HG03342 (cell line): Measurements from ENCODE around the gene GPR87.
A peak's percentile ranks its signal among the peaks of the same experiment; 100 is the strongest.

Experiments used
- ATAC-seq: cut with Tn5 transposase; IDR thresholded peaks from one replicate; pipeline ENCODE4 v1.9.1; 2021; ENCODE audit warnings: mild to moderate bottlenecking, moderate library complexity; ENCODE audit not compliant: unreplicated experiment

GPR87 gene, protein sequence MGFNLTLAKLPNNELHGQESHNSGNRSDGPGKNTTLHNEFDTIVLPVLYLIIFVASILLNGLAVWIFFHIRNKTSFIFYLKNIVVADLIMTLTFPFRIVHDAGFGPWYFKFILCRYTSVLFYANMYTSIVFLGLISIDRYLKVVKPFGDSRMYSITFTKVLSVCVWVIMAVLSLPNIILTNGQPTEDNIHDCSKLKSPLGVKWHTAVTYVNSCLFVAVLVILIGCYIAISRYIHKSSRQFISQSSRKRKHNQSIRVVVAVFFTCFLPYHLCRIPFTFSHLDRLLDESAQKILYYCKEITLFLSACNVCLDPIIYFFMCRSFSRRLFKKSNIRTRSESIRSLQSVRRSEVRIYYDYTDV

DNA sequence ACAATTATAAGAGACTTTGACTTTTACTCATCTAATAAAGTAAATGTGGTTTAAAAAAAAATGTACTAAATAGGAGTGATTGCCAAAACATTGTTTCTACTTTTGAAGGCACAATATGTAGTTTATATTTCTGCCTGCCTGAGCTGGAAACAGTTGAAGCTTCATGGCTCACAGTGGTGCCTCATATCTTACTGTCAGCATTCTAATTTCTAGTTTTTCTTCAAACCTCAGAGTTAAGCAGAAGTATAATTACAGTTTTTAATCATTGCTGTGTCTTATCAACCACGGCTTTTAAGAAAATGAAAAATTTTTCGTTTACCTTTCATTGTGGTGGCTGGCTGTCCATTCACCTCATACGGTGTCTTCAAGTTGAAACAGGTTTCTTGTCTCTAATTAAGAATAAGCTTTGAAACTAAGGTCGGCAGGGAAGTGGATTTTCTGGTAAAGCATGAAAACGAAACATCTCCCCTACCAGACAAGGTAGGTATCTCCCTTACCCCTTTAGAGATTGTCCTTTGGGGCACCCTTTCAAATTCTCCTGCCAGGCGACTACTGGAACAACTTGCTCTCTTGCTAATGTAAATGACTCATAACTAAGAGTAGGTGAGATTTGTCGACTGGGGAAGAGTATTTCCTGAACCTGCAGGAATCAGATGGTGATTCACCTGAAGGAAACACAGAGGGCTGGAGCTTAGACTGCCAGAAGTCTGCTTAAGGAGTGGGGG is at the start of gene GPR87:
GPR87 (minus strand) TSS at position 554 of the 725 bp plus-strand sequence. CDS start 16,720 bp downstream, outside the sequence.
- no peak for ATAC-seq

DNA sequence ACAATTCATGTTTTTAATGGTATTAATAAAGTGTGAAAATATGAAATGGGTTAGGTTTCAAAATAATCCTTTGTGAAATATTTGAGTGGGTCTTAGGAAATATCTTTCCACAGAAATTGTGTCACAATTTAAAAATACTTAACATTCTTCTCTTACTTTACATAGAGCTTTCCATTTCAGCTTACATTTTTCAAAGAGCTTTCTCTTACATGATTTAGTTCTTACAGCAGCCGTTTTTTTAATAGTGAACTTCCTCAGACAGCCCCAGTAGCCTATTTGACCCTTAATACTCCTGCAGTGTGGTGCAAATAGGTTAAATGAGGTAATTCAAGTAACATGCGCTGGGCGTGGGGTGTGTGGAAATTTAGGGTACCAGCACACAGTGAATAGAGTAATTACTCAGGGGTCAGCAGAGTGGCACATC is 46.1 kb upstream of the GPR87 start:
- no peak for ATAC-seq

DNA sequence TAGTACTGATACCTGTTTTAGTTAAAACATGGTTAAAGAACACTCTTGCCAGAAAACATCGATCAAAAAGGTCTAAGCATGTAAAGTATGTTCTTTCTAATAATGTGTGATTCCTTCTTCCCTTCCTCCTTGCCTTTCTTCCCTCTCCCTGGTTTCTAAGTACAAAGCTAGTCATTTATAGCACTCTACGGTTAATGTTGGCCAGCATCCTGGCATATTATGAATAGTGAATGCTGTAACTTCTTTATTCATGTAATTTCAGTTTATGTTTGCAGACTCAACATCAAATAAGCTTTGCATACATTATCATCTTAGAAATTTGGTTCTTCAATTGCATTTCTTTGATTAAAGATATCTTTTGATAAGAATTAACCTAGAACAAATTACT is 40.8 kb upstream of the GPR87 start:
- ATAC-seq = no peak

DNA sequence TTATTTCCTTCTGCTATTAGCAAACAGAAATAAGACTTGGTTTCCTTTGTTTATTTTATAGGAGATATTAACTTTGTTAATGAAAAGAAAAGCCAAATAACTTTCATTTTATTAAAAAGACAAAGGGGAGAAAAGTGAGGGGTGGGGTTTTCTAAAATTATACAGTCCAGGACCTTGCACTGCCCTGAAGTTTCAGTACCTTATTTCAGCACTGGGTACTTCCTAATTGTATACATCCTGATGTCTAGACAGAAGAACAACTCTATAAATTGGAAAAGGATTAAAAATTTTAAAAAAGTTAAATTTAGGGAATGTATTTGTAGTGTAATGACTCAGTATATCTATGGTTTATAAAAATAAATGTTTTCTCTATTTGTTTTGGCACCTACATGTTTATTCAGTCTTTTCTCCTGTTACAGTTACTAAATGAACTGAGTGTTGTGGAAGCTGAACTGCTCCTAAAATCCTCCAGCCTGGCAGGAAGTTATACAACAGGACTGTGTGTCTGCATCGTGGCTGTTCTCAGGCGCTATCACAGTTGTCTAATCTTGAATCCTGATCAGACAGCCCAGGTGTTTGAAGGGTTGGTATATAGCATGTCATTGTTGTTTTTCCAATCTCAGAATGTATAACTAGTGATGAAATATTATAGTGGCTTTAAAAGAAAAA is 40.3 kb upstream of the GPR87 start:
- no peak for ATAC-seq

DNA sequence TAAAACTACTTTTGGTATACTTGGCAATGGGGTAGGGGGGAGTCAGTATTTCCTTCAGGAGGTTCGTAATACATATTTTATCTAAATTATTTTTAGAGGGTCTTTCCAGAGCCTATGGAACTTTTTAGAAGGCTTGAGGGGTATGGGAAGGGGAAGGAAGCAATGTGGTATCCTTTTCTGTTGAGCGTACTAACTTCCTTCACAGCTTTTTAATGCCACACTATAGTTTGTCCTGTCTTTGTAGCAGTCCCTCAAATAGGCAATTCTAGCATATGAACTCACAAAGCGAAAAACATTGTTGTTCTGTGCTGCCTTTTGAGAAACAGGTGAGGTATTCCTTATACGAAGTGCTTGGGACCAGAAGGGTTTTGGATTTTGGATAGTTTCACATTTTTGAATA is 35.0 kb upstream of the GPR87 start:
- peak; percentile 27 for ATAC-seq

DNA sequence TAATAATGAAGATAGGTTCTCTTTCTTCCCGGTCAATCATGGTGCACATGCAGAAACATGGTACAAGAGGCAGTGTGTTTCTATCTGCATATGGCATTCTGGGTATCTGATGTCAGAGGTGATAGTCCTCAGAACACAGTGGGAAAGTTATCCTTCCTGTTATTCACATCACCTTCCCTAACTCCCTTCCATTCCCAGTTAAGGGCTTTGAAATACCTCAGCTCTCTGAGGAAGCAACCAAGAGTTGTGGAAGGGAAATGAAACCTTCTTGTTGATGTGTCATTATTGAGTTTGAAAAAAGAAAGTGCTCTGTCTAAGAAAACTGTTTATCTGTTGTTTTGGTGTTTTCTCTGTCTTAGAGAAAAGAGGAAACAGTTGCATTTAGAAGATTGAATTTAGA is 34.6 kb upstream of the GPR87 start:
- peak; percentile 93 for ATAC-seq

DNA sequence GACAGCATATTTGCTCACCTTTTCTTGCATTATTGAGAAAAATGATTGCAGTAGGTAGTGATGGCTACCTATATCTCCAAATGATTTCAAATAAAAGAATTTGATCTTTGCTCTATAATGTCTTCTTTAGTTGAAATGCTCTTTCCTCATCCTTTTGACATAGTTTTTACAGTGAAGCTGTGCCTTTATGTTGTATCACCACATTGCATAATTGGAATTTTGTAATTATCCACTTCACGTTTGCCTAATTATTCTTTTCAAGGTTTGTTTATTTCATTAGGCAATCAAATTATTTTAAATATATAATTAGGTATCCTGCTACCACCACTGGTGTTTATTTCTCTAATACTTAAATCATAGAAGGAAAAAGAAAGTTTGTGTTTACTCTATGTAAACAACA is 34.0 kb upstream of the GPR87 start:
- no peak for ATAC-seq

DNA sequence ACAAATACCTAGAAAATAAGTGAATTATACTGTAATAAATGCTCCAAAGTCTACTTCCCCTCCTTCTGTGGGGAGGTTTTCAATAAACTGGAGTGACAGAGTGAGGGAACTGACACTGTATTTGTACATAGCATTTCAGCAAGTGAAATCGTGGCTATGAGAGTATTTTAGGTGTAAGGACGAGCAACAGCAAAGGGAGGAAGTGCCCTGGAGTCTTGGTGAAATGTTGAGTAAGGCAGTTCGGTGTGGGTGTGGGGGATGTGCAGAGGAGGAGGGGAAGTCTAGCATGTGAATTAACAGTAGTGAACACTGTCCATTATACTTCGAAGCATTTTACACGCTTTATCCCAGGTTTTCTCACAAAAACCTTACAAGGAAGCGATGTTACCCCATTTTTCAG is 30.8 kb upstream of the GPR87 start:
- ATAC-seq = no peak

DNA sequence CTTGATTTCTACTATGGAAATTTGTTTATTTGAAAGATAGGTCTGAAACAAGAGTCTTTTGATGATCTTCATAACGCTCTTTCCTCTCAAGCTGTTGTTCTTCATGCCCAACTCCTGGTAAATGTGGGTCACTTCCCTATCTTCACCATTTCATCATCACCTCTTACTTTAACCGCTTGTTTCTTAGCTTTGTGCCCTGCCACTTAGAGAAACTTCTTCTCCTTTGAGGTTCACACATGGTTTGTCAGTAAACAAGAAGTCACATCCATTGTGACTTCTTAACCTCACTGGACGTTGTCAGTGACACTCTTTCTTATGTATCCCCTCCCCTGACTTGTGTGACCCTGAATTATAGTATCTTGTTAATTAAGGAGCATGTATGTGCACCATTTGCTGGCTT is 29.7 kb upstream of the GPR87 start:
- ATAC-seq = no peak

DNA sequence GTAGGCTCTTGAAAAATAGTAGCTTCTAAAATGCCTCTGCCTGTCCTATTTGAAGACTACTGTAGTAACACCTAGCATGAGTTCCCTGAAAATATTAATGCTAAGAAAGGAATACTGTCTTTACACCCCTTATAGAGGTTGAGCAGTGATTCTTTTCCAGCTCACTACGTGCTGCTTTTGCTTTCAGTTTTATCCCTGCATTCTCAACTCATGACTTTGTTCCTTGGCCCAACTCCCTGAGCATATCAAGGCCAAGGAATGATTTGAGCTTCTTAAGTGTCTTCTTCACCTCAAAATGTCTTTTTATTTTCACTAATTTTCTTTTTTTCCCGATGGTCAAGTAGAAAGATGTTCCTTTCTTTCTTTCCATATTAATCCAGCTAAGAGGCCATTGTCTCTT is 29.2 kb upstream of the GPR87 start:
- no peak for ATAC-seq

DNA sequence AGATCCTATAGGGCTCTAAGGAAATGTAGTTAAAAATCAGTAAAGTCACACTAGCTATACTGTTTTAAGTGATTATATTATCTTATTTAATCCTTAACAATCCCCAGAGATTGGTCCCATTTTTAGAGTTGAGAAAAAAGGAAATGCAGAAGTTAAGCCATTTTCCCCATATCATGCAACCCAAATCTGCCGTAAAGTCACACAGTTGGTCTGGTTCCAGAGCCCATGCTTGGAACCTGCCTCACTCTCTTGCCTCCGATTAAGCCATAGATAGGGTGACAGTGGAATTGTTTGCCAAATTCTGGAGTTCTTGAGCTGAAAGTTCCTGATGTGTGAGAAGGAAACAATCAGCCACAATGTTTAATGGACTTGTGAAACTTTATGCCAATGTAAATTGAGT is 15.1 kb upstream of the GPR87 start:
- no peak for ATAC-seq

DNA sequence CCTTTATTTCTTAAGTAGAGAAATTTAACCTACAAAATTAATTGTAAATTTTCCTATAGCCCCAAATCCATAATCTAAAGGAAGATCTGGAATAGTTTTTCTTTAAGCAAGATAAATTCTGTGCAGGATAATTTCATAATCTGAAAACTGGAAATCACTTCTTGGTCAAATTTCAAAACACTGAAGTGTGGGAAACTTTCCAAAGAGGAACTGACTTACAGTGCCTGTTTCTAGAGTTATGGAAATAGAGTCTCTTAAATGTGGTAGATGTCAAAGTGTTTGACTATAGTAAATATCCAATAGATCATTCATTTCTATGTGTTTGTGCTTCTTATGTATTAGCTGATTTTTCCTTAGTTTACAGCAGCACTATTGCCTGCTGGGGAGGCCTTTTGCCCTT is 14.3 kb upstream of the GPR87 start:
- no peak for ATAC-seq

DNA sequence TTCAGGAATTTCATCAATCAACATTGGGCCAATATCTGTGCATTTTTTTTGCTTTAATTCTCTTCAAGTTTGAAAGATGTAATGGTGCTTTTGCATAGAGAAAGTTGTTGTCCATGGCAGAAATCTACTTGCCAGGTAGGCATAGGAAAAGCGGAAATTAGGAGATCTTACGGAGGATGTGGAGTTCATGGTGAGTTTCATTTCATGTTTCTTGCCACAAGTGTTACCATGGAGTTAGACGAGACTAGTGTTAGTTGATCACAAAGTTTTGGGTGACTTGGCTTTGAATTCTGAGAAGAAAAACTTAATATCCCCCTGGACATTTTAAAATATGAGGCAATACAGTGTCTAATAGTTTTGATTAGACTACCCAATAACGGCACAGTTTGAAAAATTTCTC is 13.8 kb upstream of the GPR87 start:
- no peak for ATAC-seq

DNA sequence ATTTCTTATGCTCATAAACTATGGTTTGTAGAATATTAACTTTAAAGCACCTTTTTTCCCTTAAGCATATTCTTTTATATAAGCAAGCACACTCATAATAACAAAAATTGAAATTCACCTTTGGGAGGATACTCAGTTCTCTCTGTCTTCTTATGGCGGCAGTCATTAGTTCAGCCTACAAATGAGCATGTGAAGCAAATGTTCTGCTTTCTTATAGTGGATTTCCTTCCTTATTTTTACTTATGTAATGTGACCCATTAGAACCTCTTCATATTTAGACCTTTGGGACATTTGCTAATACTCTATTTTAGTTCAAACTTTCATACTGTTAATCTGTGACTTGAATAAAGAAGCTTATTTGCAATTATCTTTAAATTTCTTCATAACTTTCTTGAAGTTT is 12.7 kb upstream of the GPR87 start, which contains the start of gene P2RY13:
P2RY13 (minus strand) TSS at position 187 of the 400 bp plus-strand sequence; CDS start at position 166, 21 bp downstream.
- ATAC-seq = no peak

DNA sequence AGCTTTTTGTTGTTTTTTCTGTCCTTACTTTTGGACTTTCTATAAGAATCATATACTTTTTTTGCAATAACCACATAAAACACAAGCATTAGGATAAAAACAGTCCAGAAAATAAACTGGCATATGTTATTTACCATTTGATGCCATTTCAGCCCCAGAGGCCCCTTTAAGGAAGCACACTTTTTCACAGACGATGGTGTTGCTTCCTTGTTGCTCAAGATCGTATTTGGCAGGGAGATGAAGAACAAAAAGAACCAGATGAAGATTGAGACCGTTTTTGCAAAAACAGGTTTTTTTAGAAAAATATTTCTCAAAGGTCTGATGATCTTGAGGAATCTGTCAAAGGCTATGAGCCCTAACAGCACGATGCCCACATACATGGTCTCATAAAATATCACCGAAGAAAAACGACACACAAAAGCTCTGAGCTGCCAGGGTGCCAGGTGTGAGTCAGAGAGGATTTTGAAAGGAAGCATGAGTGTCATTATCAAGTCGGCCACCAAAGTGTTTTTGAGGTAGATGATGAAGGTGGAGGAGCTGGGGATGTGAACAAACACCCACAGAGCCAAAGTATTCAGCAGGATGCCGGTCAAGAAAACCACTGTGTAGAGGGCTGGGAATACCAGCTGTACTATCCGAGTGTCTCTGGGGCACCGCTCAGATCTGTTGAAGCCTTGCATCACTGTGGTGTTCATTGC is 11.8 kb upstream of the GPR87 start:
- ATAC-seq = no peak

DNA sequence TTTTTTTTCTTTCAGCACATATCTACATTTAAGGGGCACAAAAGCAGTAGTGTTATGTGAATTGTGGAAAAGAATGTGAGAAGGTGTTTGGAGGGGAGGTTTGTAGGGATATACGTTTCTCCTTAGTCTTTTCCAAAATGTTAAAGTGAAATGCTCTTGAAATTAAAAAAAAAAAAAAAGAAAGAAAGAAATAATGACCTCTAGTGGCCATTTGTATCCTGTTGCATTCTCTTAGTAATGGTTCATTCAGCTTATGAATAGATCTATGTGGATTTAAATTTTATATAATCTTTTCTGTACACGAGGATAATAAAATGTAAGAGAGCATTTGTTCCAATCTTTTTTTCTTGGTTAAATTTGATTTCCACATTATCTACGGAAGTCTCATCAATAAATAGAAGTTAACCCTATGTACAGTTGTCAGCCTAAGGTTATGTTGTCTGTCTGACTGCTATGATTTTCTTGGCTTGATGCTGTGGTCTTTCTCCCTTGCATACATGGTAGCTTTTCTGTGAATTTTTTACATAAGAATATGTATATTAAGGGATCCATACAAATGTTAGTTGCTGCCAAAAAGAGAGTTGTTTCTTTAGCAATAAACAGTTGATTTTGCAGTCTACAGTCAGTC is 11.1 kb upstream of the GPR87 start:
- ATAC-seq = no peak

DNA sequence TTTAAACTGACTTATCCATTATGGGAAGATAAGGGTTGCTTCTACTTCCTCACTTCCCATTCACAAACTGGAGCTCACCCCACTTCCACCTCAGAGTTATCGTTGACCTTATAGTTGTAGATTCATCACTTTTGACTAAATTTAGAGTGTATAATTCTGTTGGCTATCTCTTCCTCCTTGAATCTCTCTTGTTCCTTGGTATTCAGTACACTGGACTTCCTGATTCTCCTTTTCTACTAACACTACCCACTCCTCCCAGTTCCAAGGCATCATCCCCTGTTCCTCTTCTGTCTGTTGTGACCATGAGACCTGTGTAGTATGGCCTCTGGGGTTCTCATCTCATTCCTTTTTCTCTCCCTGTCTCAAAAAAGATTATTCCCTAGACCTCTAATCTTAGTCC is 5.9 kb upstream of the GPR87 start:
- ATAC-seq = no peak

DNA sequence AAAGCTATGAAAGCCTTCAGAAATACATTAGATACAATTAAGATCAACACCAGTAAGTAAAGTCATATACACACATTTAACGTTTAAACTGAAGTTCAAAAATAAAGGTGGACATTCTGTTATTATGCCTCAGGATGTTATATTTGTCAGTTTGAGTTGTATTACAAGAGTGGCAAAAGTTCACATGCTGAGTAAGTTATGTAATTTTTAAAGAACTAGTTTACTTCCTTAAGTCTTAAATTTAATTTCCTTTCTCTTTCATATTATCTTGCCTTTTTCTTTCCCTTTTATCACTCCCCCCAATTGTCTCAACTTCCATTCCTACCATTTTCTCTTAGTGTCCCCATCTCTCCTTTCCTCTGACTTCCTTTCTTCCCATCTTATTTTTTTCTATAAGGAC is 4.9 kb upstream of the GPR87 start:
- ATAC-seq = no peak

DNA sequence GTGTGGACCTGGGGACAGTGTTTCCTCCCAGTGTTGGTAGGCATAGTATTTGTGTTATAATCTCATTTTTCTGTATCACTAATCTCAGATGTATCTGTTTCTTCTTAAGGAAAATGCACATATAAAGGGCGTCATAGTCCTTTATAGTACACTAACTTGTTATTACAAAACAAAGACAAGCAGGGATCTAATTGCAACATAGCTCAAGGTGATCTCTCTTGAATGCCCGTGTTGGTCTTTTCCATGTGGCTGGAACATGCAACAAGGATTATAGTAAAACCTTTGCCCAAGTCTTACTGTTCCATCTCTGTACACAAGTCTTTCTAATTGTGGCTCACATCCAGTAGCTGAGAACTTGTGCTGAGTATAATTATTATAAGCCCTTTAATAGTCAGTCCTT is 3.5 kb upstream of the GPR87 start:
- no peak for ATAC-seq

DNA sequence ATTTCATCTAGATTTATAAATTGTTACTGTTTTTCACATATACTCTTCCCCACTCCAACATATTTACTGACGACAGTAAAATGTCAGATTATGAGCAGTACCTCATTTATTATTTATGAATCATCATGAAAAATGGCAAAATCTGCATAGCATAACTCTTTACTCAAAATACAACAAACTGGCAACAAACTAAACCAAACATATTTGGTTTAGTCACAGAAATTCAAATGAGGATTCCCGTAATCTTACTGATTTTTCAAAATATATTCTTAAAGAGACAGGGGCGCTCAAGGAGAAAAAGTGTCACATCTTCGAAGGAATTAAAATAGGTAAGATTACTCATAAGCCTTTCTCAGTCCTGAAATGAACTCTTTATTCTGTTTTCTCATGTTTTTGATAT is 3.0 kb upstream of the GPR87 start:
- no peak for ATAC-seq

DNA sequence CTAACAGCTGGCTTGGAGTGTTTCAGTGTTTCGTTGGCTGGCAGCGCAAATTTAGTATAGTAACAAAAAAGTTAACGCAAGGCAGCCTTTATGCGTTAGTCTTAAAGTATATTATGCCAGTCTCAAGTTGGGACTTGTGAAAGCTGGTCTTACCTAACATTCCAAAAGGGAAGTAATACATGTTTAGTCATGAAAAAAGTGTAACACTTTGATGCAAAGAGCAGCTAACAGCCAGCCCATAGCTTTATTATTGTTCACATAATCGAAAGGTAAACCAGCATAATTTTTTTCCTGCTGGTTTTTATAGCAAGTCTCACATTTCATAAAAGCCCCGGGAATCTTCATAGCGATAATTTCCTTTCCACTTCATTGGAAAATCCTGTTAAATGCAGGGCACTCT is 2.4 kb upstream of the GPR87 start:
- ATAC-seq = no peak
